CD4-positive, alpha-beta T cell treated with Interferon alpha-2 for 1 hour (primary cell): Measurements from ENCODE around the gene TIMP2.
A peak's percentile ranks its signal among the peaks of the same experiment; 100 is the strongest.
"Not testable (repeated sequence)": the region's sequence is repeated elsewhere in the genome, so short reads cannot be mapped to it uniquely, and the experiment has no call there.

Experiments
- DNase-seq, 2 donors: peaks; one replicate each; pipeline ENCODE4 v3.0.0-alpha.2; 2020 to 2022

Gene TIMP2

DNA sequence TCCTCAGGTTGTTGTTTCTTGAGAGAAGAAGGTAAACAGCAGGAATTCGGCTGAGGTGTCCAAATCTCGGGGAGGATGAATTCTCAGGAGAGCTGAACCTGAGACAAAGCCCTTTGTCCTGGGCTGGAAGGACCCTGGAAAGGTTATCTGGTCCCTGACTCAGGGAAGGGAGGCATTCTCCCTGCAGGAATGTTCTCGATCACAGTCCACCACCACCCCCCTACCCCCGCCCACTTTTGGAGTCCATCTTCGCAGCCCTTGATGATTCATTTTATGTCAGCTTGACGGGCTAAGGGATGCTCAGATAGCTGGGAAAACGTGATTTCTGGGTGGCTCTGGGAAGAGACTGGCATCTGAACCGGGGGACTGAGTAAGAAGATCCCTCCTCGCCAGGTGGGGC lies 20.8 kb downstream of the TIMP2 start:
- no peak for DNase-seq

DNA sequence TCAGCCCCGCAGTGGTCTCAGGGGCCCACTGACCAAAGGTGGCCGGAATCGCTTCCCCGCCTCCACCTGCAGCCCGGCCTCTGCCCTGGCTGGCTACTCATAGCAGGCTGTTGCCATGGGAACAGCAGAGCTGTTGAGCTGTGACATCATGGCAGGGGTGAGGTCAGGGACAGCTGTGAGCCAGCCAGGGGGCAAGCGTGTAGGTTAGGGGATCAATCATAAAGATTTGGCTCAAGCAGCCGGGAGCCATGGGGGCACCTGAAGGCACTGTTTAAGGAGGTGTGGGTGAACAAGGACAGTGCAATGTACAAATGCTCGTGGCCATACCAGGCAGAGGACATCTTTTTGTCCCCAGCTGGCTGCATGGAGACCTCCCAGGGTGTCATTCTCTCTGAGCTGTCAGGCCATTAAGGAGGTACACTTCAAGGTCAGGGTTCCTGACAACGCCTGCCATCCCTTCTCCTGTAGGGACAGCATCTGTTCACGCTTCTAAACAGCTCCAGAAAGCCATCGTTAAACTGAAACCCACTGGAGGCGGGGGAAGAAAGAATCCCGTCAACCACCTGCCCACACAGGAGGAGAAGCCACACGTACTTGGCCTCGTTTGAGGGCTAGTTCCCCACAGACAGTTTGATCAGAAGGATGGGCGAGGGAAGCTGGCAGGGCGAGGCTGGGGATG lies 21.9 kb downstream of the TIMP2 start, which contains the start of gene CEP295NL:
Gene CEP295NL (minus strand): TSS at position 101 of the 679 bp plus-strand sequence. CDS start 1,373 bp downstream, outside the sequence.
- no peak for DNase-seq

DNA sequence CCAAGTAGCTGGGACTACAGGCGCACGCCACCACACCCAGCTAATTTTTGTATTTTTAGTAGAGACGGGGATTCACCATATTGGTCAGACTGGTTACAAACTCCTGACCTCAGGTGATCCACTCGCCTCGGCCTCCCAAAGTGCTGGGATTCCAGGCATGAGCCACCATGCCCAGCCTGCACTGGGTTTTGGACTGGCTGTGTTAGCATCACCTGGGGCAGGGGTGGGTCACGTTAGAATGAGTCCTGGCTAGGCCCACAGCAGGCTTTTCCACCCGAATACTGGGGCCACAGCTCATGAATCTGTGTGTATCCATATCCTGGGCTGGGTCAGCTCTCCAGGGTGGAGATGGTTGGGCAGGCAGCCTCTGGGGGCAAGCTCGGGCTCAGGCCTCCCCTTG lies 23.0 kb downstream of the TIMP2 start:
- not testable (repeated sequence) for DNase-seq

DNA sequence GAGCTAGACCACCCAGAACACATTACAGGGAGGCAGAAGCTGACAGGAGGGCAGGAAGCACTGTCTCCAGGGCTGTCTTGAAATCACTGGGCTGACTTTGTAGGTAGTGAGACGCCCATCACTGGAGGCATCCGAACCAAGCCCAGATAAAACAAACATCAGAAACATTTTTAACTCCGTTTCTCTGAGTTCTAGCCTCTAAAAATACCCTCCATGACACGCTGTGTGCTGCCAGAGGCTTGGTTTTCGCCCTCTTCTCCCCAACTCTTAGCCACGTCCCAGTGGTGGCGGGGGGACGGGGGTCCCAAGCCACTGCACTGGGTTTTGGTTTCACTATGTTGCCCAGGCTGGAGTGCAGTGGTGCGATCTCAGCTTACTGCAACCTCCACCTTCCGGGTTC lies 23.4 kb downstream of the TIMP2 start:
- DNase-seq, result no peak

DNA sequence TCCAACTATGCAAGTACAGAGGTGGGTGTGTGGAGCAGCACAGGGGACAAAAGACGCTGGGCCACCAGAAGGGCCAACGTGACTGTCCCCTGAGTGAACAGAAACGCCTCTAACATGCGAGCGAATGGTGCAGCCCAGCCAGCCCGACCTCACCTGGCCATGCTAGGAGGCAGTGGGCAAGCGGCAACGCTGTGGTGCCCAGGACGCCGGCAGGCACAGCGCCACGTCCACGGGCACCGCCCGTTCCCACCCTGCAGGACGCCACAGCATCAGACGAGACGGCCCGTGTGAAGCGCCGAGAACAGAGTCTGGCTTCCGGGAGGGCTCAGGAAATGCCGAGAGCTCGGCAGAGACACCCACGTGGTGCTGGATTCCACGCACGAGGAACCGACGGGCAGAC lies 24.4 kb downstream of the TIMP2 start:
- no peak for DNase-seq

DNA sequence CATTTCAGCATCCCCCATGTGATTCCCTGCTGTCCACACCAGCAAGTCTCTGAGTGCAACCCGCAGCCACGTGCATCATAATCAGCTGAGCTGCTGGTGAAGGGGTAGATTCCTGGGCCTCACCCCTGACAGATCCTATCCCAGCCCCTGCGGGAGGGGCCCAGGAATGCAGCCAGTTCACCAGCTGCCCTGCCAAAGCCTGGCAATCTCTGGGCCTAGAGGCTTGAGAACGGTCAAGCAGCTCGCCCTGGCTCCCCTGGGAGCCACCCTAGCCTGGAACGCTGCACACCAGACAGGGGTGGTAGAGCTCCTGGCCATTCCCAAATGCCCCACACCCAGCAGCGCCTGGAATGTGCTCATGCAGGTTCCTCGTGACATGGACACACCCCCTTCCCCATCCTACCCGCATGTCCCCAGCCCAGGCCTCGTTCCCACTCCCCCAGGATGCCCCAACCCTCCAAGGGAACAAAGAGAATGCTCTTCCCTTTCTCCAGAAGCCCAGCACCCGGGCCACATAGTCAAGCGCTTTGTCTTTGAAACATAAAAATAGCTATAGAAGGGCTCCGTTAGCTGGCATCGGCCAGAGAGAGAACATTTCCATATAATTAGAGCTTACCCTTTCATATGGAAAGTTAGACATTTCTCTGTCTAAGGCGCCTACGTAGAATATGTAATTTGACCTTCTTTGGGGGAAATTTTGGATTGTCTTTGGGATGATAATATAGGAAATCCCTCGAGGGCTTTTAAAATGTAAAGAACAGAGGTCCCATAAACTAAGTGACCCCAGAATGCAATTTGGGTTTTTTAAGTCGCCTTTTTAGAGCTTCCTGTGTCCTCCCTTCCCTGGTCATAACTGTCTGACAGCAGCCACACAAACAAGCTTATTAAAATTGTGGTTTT lies 25.6 kb downstream of the TIMP2 start:
- DNase-seq, result no peak

DNA sequence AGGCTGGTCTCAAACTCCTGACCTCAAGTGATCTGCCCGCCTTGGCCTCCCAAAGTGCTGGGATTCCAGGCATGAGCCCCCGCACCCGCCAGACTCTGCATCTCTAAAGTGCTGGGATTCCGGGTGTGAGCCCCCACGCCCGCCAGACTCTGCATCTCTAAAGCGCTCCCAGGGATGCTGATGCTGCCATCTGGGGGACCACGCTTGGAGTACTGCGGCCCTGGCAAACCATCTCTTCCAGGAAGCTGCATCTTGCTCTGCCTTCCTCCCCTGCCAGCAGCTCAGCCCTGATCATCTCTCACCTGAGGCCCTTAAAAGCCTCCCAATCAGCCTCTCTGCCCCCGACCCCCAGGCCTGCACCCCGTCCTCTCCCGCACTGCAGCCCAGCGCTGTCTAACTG lies 26.2 kb downstream of the TIMP2 start:
- DNase-seq, result no peak

DNA sequence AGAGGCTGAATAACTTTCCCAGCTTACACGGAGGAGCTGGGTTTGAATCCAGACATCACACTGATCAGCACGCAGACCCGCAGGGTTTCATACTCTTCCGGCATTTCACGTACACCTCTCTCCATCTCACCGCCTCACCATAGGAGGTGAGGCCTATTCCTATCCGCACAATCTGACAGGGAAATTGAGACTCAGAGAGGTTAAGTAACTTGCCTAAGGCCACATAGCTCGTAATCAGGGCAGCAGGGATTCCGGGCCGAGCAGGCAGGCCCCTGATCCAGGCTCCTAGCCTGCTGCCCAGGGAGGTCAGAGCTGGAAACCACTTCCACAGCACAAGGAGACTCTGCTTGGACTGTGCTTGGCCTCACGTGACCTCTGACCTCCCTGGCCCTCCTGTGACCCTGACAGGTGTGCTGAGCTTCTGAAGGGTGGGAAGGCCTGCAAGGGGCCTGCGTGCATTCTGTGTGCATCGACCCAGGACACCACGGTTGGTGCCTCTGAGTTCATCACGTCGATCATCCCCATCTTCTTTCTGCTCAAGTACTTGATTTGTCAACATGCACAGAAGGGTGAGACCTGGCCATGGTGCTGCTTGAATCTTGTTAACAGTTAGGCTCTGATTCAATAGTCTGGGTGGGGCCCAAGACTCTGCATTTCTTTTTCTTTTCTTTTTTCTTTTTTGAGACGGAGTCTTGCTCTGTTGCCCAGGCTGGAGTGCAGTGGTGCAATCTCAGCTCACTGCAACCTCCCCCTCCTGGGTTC lies 26.9 kb downstream of the TIMP2 start:
- no peak for DNase-seq

DNA sequence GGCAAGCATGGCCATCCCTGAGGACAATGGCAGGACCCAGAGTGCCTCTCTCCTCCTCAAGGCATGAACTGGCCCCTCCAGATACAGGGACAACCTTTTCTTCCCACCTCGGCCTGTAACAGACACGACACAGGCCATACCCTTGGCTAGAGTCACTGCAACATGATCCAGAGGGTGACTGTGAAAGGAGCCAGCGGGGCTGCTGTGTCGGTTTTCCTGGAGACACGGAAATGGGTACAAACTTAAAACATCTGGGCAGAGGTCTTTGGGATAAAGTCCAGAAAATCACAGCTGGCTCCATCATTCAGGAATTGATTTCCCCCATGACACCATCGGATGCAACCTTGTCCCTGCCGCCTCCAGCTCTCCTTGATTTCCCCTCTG lies 27.5 kb downstream of the TIMP2 start:
- no peak for DNase-seq

DNA sequence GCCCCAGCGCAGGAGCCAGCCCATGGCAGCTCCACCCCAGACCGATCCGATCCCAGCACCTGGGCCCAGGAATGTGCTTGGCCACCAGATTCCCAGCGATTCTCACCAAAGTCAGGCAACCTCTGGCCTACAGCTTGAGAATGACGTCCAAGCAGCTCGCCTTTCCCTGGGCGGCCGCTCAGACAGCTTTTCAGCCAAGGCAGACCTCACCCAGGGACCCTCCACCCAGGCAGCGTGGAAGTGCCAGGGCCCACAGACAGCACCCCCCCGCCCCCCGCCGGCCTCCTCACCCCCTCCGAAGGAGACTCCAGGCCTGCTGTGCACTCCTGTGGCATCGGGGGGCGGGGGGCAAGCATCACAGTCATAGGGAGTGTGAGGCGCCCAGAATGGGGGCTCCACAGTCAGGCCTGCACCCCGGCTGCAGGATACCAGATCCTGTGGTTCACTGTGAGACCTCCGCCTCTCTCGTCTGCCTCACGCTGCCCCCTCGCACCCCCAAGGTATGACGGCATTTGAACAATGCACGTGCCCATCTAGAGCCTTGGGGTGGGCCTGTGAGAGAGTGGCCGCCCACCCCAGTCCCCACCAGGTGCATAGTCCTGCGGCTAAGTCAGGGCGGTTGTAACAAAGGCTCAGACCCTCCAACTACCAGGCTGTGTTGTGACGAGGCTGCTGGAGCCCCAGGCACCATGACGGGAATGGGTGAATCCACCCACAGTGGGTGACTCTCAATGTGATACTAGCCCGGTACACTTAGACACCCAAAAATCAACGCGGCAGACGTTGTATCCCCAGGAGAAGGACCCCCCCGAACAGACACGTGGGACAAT lies 28.1 kb downstream of the TIMP2 start:
- no peak for DNase-seq

DNA sequence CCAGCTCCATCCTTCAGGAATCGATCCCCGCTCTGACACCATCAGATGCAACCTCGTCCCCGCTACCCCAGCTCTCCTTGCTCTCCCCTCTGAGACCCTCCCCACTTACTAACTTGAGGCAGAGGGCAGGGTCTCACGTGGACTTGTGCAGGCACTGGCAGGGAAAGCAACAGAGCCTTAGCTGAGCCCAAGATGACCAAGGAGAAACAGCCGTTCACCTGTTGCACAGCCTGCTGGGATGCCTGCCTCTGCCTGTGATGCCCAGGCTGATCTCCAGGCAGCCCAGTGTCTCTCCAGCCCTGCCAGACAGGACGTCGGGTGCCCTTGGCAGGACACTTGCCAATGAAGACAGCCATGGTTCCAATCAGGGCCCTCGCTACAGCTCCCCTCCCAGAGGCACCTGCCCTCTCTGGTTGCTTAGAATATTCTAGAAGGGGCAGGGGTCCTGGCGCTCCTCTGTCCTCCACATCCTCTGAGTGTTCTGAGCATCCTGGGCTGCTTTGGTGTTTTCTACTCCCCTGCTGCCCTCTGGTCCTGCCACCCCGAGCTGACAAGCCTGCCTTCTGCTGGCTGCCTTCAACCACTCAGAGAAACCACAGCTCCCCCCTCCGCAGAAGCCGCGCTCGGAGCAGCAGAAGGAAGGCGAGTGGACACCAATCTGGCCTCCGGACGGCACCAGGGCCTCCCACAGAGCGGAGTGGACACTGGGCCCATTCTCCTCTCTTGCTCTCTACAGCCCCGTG lies 28.9 kb downstream of the TIMP2 start:
- no peak for DNase-seq

DNA sequence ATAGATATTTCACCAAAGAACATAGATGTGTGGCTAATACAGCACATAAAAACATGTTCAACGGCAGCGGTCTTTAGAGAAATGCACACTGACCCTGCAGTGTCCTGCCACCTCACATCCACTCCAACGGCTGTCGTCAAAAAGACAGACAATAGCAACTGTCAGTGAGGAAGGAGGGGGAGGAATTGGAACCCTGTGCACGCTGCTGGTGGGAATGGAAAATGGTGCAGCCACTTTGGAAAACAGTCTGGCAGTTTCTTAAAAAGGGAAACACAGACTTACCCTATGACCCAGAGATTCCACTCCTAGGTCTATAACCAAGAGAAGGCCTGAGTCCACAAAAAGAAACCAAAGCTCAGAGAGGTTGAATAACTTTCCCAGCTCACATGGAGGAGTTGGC lies 29.9 kb downstream of the TIMP2 start:
- no peak for DNase-seq

DNA sequence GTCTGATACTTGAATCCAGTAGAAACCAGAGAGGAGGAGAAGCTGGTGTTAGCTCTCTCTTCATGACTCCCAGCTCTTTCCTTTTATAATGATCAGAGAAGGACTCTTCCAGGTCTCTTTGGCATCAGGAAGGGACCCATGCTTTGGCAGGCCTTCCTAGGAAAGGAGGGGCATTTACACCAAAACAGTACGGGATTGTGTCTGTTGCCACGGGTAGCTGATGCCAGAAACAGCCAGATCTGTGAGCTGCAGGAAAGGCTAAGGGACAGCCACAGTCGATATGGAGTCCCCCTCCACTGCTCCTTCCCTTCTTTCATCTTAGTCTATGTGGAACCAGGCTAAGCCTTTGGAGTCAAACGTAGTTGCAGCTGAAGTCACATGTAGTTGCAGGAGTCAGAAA lies 31.5 kb downstream of the TIMP2 start:
- DNase-seq, result no peak

DNA sequence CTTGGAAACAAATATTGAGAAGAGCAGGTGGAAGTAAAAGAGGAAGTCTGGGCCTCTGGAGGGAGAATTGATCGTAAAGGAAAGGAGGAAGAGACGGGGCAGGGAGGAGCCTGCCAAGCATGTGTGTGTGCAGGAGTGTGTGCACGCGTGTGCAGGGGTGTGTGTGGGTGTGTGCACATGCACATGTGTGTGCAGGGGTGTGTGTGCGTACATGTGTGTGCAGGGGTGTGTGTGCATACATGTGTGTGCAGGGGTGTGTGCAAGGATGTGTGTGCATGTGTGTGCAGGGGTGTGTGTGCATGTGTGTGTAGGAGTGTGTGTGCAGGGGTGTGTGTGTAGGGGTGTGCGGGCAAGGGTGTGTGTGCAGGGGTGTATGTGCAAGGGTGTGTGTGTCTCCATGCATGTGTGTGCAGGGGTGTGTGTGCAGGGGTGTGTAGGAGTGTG lies 32.2 kb downstream of the TIMP2 start:
- no peak for DNase-seq

DNA sequence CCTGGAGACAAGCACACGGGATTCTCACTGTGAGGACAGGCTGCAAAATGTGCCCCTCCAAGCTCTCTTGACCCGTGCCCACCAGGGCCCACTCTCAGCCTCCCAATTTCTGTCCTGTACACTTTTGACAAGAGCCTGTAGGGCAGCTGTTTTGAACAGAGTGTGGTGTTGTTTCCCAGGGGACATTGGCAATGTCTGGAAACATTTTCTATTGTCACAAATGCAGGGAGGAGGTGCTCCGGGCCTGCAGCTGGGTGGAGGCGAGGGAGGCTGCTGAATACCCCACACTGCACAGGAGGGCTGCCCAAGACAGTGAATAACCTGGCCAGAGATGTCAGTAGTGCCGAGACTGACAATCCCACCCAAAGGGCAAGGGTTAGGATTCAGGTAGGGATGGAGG lies 32.7 kb downstream of the TIMP2 start:
- DNase-seq, result no peak

DNA sequence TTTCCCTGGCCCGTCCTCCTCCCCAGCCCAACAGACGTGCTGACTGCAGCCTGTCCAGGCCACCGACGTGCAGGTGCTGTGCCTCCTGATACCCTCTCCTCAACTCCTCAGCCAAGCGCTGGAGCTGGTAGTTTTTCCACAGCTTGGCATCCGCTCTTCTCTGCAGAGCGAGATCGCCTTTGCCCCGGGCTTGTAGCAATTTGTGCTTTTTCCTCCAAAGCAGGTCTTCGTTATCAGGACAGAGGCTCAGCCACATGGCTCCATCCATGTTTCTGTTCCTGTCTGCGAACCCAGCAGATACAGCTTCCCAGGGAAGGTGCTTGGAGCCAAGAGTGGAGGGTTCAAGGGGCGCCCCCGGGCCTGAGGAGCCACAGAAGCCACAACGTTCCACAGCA lies 33.1 kb downstream of the TIMP2 start:
- no peak for DNase-seq

DNA sequence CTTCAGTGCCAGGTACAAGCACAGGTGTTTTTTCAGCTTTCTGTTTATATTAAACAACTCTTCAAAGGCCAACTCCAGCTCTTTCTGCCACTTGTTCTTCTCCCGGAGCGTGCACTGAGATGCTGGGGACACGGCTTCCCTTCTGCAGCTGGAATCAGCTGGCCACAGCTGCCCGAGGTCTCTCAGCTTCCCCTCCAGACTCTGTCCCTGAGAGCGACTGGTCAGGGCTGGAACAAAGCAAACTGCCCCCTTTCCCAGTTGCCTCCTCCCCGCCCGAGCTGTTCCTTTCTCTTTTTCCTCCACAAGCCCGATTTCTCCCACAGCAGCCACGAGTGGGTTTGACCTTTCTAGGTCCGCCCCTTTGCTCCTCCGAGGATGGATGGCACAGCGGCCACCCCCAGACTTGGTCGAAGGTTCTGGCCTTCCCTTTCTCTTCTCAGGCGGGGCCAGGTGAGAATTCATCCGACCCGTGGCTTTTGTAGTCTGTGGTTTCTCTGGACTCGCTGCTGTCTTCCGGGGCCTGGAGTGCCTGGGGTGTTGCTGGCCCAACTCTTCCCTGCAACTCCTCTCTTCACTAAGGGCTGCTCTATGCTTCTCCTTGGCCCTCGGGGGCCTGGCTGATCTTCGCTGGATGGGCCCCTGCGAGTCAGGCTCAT lies 33.7 kb downstream of the TIMP2 start:
- DNase-seq, result no peak

DNA sequence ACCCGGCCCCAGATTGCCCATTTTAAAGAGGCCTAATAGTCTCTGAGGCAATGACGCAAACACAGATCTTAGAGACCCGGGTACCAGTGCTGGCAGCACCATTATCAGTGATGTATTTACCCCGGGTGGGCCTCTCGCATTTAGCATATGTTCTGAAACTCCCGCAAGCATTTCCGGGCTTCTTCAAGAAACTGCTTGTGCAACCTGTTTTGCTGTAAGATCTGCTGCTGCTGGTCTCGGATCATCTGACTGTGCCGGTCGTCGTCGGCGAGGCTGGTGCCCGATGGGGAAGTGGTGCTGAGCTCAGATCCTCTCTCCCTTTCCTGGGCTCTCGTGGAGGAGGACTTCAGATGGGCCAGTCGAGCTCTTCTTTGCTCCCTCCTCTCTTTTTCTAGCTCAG lies 34.7 kb downstream of the TIMP2 start:
- peak; percentile 57 to 77 for DNase-seq

DNA sequence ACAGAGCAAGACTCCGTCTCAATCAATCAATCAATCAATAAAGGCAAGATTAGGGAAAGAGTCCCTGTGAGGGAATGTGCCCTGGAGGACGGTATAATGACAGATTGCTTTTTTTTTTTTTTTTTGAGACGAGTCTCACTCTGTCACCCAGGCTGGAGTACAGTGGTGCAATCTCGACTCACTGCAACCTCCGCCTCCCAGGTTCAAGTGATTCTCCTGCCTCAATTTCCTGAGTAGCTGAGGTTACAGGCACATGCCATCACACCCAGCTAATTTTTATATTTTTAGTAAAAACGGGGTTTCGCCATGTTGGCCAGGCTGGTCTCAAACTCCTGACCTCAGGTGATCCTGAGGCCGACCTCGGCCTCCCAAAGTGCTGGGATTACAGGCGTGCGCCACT lies 35.1 kb downstream of the TIMP2 start:
- not testable (repeated sequence) for DNase-seq

DNA sequence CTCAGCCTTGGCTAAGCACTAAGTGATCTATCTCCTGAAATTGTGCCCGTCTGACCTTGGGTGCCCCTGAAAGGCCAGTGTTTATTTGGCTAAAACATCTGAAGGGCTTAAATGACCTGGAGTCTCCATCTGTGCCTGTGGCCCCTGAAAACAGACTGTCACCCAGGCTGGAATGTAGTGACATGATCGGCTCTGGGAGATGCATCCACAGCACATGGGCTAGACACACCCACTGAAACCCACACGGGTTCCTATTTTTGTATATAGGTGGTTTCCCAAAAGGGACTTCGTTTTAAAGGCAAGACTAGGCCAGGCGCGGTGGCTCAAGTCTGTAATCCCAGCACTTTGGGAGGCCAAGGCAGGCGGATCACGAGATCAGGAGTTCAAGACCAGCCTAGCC lies 35.7 kb downstream of the TIMP2 start:
- DNase-seq, result peak; percentile 24 to 58

DNA sequence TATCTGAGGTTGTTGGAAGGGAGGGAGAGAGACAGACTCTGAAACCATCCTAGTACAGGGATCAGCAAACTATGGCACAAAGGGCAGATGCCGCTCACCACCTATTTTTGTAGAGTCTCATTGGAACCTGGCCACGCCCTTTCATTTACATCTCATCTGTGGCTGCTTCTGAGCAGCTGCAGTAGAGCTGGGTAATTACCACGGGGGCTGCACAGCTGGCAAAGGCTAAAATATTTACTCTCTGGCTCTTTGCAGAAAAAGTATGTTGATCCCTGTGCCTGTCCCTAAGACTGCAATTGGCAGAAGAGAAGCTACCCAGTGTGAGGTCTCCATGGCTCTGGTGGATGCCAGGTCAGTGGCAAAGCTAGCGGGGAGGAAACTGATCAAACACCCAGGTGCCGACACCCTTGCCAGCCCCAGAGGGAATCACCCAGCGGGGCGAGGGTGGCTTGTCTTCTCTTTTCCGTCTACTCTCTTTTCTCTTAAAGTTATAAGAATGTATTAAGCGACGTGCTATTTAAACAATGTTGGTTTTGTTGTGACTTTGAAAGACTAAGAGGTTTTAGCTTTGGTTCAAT lies 36.2 kb downstream of the TIMP2 start:
- no peak for DNase-seq
